Ishikawa (cell line): ENCODE measurements around the gene CARD9.

Source experiments
- CEBPB ChIP-seq: IDR thresholded peaks from 2 replicates; pipeline ENCODE4 v1.6.1; 2012
- EP300 ChIP-seq: IDR thresholded peaks from 2 replicates; pipeline ENCODE4 v1.6.1; 2012; ENCODE audit warnings: borderline replicate concordance
- RAD21 ChIP-seq: IDR thresholded peaks from 2 replicates; pipeline ENCODE4 v1.6.1; 2012; ENCODE audit warnings: low read depth
- TF ChIP-seq, protein P1 (sequence below): IDR thresholded peaks from 2 replicates; pipeline ENCODE4 v1.6.1; 2012; ENCODE audit warnings: low read depth, mild to moderate bottlenecking
- TF ChIP-seq, protein P2 (sequence below): IDR thresholded peaks from 2 replicates; pipeline ENCODE4 v1.6.1; 2012

DNA sequence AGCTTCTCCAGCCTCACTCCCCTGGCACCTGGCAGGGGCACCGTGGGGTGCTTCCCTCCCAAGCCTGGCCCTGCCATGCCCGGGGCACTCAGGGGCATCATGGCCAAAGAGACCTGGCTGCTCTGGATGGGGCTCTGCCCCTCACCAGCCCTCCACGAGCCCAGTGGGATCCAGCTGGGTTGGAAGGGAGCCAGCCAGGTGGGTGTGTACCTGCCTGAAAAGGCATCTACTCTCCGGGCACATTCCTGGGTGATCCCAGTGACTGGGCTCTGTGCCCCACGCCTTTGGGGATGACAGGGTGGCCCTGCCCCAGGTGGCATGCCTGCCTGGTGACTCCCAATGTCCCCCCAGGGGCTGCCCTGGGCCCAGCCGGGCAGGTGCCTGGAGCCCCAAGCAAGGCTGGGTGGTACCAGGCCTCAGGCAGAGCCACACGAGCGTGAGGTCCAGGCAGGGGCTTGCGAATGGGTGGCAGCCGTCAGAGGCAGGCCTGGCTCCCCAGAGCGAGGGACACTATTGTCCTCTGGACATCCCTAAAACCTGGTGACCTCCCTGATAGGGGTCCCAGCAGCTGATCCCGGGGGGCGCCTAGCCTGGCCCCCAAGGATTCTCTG is 45.4 kb downstream of the CARD9 start:
- no peak for TF ChIP-seq RAD21
- TF ChIP-seq, protein P1, sequence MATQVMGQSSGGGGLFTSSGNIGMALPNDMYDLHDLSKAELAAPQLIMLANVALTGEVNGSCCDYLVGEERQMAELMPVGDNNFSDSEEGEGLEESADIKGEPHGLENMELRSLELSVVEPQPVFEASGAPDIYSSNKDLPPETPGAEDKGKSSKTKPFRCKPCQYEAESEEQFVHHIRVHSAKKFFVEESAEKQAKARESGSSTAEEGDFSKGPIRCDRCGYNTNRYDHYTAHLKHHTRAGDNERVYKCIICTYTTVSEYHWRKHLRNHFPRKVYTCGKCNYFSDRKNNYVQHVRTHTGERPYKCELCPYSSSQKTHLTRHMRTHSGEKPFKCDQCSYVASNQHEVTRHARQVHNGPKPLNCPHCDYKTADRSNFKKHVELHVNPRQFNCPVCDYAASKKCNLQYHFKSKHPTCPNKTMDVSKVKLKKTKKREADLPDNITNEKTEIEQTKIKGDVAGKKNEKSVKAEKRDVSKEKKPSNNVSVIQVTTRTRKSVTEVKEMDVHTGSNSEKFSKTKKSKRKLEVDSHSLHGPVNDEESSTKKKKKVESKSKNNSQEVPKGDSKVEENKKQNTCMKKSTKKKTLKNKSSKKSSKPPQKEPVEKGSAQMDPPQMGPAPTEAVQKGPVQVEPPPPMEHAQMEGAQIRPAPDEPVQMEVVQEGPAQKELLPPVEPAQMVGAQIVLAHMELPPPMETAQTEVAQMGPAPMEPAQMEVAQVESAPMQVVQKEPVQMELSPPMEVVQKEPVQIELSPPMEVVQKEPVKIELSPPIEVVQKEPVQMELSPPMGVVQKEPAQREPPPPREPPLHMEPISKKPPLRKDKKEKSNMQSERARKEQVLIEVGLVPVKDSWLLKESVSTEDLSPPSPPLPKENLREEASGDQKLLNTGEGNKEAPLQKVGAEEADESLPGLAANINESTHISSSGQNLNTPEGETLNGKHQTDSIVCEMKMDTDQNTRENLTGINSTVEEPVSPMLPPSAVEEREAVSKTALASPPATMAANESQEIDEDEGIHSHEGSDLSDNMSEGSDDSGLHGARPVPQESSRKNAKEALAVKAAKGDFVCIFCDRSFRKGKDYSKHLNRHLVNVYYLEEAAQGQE, result no peak
- no peak for TF ChIP-seq EP300
- TF ChIP-seq, protein P2, sequence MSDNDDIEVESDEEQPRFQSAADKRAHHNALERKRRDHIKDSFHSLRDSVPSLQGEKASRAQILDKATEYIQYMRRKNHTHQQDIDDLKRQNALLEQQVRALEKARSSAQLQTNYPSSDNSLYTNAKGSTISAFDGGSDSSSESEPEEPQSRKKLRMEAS, result no peak
- TF ChIP-seq CEBPB, result no peak
